ENCODE data around the gene TRAF3IP3.

The TRAF3IP3 gene

DNA sequence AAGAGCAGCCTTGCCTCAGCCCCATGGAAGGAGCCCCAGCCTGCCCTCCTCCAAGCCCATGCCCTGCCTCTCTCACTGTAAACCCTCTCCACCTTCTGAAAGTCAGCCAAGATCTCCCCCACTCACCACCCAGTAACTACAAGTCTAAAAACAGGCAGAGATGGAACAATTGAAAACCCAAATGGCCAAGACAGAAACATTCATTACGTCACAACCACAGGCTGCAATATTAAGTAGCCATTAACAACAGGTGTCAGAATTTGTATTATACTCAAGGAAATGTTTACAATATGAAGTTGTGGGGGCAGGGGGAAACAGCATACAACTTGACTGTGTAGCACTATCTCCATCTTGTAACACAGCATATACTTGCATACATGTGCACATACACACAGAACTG is 47.7 kb downstream of the TRAF3IP3 start:
- DNase-seq, result no peak

DNA sequence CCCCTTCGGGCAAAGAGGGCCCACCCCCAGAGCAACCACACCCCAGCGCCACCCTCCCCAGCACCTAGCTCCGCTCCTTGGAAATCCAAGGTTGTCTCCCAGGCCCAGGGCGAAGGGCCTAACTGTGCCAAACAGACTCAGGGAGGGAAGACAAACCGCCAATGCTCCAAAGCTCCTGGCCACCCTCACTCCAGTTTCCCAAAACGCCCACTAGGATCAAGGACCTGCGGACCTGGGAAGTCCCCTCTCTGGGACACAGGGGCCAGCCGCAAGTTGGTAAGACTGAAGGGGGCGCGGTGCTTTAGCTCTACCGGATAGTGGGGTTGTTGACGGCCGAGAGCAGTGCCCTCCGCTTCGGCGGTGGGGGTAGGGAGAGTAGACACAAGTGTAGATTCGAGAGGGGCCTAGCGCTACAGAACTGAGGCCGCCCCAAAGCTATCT is 49.5 kb downstream of the TRAF3IP3 start:
- no peak for DNase-seq

DNA sequence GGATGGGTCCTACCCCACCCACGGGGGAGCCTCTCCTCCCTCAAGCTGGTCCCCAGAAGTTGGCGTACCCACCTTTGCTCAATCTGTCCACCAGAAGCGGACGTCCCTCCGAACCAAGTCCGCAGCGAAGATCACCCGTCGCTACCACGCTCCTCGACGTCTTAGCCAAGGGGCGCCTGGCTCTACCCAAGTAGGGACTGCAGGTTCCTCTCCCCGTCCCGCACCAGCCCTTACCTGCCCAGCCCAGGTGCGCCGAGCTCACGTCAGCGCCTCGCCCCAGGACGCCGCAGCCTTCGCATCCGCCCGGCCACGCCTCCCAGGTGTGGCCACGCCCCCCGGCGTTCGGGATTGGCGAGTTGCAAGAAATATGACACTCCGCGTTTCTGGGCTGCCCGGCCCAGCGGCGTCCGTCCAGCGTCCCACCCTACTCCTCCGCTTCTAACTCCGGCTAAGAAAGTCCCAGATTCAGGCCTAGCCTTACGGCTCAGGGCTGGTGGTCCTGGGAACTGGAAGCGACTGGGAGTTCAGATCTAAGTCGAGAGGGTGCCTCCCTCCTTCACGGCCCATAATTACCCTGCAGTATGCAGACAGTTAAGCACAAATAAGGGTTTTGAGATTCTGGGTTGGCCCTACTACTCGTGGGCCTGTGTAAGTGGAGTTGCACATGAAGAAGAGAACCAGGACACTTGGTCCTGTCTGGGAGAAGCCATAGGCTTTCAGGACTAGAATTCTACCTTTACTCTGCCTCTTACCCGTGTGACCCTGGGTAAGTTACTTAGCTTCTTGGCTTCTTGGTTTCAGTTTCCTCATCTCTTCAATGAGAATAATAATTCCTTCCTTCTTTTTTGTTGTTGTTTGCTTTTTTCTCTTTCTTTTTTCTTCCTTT is 50.3 kb downstream of the TRAF3IP3 start, which contains the start of gene IRF6:
Gene IRF6, minus strand, starts transcription at position 268 of the 886 bp plus-strand sequence. CDS start 4,729 bp downstream, outside the sequence.
- peak; percentile 73 for DNase-seq

DNA sequence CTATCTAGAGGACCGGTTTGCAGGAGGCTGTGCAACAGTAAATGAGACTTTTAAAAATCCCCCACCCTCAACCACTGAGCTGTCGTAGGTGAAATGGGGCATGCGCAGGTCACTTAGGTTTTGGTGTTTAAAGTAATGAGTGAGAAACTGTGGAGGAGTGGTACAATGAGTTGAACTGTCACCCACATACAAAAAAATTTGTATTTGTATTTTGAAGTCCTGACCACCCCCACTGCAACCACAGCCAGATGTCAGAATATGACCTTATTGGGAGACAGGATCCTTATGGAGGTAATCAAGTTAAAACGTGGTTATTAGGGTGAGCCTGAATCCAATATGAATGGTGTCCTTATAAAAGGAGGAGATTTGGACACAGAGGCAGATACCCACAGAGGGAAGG is 51.7 kb downstream of the TRAF3IP3 start:
- DNase-seq, result no peak

DNA sequence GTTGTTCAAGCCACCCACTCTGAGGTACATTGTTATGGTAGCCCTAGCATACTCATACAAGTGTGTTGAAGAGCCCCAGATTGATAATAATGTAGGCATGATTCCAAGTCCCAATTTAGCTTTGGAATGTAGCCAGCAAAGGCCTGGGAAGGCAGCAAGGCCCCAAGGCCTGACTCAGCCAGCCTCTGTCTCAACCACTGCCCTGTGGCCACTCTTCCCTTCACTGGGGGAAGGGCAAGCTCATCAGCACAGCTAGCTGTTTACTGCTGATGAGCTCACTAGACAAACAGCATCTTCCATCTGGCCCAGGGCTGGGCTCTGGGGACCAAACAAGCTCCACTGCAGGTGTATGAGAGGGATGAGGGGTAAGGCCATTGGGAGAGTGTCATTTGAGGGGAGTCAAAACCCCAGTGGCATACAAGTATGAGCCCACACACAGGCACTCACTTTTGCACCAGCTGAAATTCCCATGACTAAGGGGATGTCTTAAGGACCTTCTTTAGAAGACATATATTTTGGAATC is 52.3 kb downstream of the TRAF3IP3 start:
- DNase-seq, result no peak

DNA sequence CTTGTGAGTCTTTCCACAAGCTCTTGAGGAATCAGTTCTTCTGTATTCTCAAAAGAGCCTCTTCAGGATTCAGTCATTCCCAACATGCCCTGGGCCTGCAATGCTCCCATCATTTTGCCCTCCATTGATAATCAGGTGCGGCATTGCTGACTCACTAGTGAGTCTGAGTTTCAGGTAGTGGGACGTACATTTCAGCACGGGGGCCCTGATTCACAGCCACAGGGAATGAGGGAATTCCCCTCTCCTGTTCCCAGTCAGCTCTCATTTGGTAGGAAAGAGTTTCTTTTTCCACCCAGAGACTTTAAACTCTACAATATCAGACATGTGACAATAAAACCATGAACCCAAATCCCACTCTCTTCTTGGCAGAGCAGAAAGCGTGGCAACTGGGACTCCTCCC is 53.8 kb downstream of the TRAF3IP3 start:
- no peak for DNase-seq

DNA sequence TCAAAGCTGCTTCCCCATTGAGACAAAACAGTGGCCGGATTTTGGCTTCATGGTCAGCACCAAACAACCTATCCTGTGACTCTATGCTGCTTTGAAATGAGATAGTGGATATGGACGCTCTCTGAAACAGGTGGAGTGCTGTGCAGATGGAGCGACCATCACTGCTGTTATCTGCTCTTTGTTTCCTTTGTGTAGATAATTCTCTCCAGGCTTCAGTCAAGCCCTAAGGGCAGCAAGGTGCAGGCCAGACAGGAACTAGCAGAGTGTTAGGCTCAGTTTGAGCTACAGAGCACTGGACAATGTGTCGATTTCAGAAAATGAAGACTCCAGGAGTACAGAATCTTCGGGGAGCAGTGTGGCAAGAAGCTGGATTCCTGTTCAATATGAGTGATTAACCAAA is 54.9 kb downstream of the TRAF3IP3 start:
- DNase-seq, result no peak

DNA sequence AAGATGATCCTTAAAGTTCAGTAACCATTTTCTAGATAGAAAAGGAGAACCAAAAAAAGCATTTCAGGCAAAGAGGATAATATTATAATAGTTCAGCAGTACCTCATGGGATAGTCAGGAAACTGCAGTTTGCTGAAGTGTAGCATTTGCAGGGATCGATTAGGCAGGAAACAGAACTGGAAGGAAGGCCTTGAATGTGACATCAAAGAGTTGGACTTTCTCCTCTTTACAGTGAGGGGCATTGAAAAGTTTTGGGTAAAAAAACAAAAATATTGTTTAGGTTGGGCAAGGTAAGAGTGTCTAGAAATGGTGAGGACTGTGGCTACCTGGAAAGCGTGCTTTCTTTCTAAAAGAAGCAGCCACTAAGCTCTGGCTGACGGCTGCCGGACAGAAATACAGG is 58.0 kb downstream of the TRAF3IP3 start:
- no peak for DNase-seq

DNA sequence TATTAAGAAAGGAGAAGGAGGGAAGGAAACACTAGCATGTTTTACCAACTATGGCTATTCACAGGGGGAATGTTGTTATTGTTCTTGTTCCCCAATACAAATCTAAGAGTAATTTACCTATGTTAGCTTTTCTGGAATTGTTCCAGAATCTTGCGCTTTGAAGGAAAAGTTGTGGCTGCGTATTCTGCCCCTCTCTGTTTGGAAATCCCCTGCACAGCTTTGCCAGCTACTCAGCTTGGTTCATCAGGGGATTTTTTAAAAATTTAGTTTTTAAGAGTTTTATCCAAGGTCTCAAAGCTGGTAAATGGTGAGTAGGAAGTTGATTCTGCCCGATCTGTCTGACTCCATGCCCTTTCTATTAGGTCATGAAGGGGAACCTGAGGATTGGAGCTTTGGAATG is 59.6 kb downstream of the TRAF3IP3 start:
- DNase-seq, result no peak

DNA sequence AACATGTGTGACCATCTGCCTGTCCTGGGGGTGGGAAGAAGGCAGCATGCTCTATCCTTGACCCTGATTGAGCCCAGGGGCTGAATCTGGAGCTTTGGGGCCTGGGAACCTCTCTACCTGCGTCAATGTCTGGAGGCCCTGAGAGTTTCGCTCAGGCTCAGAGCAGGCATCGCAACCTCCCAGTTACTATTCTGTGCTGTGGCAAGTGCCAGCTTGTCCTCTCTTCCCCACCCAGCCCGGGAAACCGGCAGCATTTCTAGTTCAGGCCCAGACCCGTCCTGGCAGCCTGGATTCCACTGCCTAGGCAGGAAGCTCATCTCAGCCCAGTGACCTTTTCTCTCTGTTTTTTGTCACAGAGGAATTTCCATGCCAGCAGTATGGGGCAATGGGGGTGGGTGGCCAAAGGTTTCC is 60.1 kb downstream of the TRAF3IP3 start:
- DNase-seq, result no peak

DNA sequence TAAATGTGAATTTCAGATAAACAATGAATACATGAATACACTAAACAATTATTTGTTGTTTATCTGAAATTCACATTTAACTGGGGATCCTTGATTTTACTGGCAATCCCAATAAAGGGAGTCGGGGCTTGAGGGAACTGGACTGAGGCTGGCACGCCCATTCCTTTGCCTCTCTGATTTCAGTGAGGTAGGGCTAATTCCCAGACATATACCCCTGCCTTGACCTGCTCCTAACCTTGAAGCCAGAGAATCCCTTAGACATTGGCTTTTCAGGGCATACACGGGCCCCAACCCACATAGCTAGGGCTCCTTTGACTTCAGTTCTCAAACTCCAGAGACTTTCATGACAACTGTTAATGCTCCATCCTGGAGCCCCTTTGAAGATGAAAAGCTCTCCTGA is 61.1 kb downstream of the TRAF3IP3 start:
- DNase-seq, result no peak

DNA sequence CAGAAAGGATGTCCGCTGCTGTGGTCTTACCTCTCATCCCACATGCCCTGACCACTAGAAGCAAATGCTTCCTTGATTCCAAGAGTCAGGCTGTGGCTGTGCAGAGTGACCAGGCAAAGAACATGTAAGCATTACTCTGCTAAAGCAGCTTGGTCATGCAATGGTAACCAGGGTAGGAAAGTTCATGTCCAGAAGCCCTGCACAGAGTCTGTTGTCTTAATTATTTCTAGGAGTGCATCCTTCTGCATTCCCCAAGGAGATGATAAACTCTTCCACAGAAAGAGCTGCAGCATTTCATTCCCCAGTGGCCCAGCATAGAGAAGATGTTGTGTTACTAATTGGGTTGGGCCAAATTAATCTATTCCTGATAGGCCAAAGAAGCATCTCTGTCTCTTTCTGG is 61.8 kb downstream of the TRAF3IP3 start:
- DNase-seq, result no peak

DNA sequence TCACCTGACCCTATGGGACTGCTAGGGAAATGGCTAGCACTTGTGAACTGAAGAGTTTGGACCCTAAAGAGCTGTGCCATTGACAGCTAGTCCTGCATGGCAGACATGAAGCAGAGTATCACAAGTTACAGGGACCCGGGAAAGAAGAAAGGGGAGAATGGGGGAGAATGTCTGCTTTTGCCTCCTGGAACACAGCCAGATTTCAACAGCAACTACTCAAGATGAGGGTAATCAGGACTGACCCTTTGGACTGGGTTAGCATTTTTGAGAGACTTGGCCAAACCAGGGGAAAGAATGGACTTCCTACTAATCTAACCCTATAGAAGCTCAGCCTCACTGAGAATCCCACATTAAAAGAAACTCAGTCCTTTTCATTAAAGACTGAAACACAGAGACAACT is 63.2 kb downstream of the TRAF3IP3 start:
- no peak for DNase-seq

DNA sequence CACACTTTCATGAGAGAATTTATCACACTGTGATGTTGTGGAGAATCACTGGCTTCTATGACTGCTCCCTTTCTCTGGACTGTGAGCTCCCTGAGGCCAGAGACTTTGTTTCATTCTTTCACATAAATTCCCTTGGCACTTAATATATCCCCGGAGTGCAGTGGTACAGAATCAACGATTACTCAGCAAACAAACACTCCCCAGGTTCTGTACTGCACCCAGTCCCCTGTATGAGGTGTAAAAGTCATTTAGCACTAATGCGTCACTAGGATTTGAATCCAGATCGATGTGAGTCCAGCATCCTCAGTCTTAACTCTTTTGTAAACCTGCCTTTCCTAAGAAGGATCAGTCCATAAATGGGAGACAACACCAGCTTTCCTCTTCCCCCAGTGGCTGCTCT is 65.1 kb downstream of the TRAF3IP3 start:
- DNase-seq, result no peak

DNA sequence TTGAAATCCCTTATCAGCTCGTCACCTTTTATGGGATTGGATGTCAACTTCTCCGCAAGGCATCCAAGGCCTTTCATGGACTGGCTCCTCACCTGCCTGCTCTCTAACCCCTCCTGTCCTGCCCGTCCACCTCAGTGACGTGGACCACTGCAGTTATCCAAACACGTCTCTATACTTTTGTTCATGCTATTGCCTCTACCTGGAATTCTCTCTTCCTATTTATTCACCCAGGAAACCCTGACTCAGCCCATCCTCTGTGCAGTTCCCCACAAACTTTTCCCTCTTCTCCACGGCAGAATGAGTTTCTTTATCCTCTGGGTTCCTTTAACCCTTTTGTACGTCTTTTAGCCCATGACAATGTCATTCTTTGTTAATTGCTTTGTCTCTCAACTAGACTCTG is 66.9 kb downstream of the TRAF3IP3 start:
- DNase-seq, result no peak

DNA sequence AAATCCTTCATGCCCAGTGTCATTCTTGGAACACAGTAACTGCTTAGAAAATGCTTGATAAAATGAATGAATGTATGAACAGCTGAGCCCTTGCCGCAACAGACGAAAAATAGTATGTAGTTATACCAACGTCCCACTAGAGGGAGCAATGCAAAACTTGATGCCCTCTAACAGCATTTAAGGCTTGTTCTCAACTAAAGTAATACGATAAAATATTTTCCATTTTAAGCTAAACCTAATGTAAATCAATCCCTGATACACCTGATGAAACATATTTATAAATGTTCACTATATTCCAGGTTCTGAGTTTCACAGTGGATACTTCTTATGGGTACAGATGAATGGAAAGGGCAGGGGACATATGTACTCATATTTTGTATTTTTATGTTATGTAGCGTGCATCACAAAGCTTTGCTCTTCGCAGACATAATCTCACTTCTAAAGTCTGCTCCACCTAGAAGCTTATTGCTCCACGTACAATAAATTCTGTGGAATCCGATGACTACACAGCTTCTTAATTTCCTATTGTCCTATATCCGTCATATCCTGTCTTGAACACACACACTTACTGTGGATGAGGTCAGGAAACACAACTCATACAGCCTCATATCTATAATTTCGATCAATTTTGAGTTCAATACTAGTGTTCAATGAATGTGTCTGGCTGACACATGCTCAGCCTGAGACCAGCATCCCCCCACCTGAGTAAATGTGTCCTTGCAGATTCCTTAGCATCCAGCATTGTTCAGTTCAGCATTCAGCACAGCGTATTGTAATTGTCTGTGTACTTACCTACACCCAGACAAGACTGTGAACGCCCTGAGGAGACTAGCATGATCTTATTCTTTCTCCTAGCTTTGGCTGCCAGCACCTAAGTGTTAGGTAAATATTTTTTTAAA is 67.5 kb downstream of the TRAF3IP3 start:
- peak; percentile 70 for DNase-seq

DNA sequence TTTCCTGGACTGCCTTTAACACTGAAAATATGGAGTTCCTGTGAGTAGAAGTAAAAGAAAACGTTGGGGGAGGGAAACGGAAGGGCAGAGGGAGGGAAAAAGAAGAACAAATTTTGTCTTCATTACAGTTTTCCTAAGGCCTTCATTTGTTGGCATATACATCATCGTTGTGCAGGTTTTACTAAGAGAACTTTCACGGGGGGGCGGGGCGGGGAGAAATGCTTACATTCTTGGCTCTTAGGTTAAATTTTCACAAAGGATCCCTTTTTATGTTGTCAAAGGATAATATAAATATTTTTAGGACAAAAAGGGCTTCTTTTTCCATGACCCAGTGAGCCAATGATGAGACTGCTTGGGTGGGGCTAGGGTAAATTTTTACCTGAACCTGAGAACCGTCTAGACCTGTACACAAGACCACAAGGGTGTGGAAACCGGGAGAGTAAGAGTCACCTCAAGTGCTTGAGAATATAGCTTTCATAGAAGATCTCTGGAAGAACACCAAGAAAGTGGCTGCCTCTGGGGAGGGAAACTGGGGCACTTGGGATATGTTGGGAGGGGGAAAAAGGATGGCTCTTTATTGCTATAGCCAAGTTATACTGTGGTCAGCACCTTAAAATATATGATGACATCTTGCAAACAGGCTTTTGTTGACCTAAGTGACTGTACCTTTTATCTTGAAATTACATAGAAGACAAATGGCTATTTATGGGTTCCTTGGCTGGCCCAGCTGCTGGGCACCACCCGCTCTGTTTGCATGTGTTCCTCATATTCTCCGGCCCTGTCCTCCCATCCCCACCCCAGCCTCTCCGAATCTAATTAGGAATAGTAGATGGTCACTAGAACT is 70.0 kb downstream of the TRAF3IP3 start:
- no peak for DNase-seq

DNA sequence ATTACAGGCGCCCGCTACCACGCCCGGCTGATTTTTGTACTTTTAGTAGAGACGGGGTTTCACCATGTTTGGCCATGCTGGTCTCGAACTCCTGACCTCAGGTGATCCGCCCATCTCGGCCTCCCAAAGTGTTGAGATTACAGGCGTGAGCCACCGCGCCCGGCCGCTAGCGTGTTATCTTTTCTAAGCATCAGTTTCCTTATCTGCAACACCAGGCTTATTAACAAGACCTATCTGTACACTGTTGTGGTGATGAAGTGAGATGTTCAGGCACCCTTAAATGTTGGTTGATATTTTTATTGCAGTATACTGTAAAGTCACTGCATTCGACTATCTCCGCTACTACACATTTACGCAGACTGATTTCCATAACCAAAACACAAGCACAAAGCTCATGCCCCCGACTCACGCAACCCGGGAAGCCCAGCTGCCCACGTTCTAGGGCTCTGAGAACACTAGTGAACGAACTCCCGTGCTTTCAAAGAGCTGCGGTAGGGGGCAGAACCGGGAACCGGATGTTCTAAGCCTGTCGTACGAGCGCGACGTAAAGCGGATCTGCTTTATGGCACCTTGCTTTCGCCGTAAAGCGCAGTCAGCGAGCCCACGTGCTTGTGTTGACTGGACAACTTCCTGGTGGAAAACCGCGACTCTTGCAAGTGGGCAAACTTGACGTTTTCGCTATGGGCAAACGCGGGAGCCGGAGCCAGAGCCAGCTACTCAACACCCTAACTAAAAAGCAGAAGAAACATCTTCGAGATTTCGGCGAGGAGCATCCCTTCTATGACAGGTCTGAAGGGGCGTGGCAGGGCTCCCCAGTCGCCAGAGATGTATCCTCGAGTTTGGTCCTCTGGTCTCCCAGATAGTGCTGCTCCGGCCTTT is 71.8 kb downstream of the TRAF3IP3 start, which contains the start of gene UTP25:
Gene UTP25, plus strand, starts transcription at position 589 of the 879 bp plus-strand sequence. Its CDS starts 92 bp downstream, at position 681.
- DNase-seq, result peak; percentile 92

DNA sequence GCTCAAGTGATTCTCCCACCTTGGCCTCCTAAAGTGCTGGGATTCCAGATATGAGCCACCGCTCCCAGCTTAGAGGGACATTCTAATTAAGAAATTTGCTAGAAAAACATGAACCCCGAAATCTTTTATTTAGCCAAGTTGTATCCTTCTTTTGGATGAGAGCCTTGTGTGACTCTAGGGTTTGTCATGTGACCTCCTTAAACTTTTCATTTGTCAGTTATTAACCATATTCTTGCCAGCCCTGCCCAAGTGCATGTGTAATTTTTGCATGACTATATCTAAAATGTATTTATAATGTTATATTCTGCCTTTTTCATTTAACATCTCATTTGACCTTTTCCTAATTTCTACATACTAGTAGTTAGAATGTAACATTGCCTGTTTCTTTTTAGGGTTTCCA is 73.9 kb downstream of the TRAF3IP3 start:
- no peak for DNase-seq

DNA sequence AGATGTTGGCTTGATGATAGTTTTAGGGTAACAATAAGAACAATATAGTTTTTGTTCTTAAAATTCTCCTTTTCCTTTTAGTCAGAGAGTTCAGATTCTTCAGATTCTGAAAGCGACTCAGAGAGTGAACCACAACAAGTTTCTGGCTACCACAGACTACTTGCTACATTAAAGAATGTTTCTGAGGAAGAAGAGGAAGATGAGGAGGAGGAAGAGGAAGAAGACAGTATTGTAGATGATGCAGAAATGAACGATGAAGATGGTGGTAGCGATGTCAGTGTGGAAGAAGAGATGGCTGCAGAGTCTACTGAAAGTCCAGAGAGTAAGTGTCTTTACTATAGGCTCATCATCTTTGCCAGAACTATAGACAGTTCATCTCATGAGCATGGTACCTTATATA is 74.9 kb downstream of the TRAF3IP3 start:
- DNase-seq, result no peak

DNA sequence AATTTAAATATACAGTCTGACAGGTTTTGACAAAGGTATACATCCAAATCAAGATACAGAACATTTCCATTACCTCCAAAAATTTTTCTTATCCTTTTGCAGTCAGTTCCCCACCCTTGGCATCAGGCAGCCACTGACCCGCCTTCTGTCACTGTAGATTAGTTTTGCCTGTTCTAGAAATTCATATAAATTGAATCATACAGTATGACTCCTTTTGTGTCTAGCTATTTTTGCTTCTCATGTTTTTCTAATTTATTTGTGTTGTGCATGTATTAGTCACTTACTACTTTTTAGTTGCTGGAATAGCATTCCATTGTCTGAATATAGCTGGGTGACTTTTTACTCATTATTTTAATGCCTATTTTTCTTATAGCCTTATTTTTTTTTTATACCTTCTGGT is 75.8 kb downstream of the TRAF3IP3 start:
- DNase-seq, result no peak

Data from NCI-H2081 treated with DMSO at 0.1 percent for 48 hours (cell line).